Measurements from ENCODE around the gene S100A9.

DNA sequence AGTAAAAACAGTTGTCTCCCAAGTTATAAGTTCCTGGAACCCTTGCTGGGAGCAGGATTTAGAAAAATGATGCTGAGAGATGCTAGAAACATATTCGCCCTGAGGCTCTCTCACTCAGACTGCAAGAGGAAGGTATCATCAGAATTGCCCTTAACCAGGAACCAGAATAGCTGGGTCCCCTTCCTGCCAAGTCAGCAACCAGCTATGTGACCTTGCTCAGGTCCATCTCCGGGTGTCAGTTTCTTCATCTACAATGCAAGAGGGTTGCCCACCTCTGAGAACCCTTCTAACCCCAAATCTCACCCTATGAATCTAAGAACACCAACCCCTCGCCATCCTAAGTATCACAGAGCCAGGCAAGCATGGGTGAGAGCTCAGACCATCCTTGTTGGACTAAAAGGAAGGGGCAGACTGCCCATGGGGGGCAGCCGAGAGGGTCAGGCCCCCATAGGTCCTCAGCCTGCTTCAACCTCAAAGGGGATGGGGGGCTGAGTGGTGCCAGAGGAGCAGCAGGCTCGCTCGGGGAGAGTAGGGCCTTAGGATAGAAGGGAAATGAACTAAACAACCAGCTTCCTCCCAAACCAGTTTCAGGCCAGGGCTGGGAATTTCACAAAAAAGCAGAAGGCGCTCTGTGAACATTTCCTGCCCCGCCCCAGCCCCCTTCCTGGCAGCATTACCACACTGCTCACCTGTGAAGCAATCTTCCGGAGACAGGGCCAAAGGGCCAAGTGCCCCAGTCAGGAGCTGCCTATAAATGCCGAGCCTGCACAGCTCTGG, 390 bp upstream of the S100A9 start:
- TF ChIP-seq EZH2 (IDR thresholded peaks at IDR 0.05; ENCODE audit: borderline replicate concordance, low read length): no peak
- TF ChIP-seq CTCF (conservative IDR thresholded peaks at IDR 0.05 in 1 of 2, IDR thresholded peaks at IDR 0.05 in 1 of 2; ENCODE audit: extremely low read depth in 1 of 2, insufficient read depth in 1 of 2, low read depth in 1 of 2, low read length in 2 of 2): no peak
